Astrocyte of the cerebellum (primary cell): ENCODE data around the gene KCNH6.

Experiments used
- DNase-seq: peaks from one replicate; pipeline ENCODE4 v3.0.0-alpha.2; 2011; ENCODE audit warnings: low read depth
- H3K4me3 ChIP-seq: 2 replicates; pipeline ENCODE4 v1.5.1; 2011; ENCODE audit warnings: mild to moderate bottlenecking, low read depth, low read length, moderate library complexity
- CTCF ChIP-seq: IDR thresholded peaks from 2 replicates; pipeline ENCODE4 v1.5.1; 2012; ENCODE audit warnings: low read length, low read depth, moderate library complexity, mild to moderate bottlenecking; ENCODE audit errors: missing control alignments
- in situ Hi-C: cut with HindIII; loops from 2 replicates; pipeline ENCODE4 v1.10.0; 2017; ENCODE audit warnings: low sequenced_read_pairs

KCNH6 gene

GRCh38 chr17:63523253-63523855, at the start of gene KCNH6:
KCNH6 (plus strand) TSS chr17:63523358; CDS start chr17:63523414, 56 bp downstream.
- peak within 1 kb of the TSS; percentile 11 for H3K4me3 ChIP-seq
- in situ Hi-C loops = no loop called here
- no peak for DNase-seq

GRCh38 chr17:63474174-63474573, 49.0 kb upstream of the KCNH6 start:
- DNase-seq = no peak
- no peak for TF ChIP-seq CTCF
- in situ Hi-C loops = no loop called here

More at GRCh38 chr17:63523253-63523855, at the start of gene KCNH6:
- no peak for TF ChIP-seq CTCF

GRCh38 chr17:63474586-63475460, 48.3 kb upstream of the KCNH6 start:
- in situ Hi-C loops = no loop called here
- no peak for DNase-seq

More at GRCh38 chr17:63474174-63474573, 49.0 kb upstream of the KCNH6 start:
- H3K4me3 ChIP-seq = no peak overlapping the region

GRCh38 chr17:63475491-63476412, 47.4 kb upstream of the KCNH6 start:
- no peak for TF ChIP-seq CTCF

More at GRCh38 chr17:63474586-63475460, 48.3 kb upstream of the KCNH6 start:
- H3K4me3 ChIP-seq = no peak overlapping the region
- TF ChIP-seq CTCF = no peak

GRCh38 chr17:63476459-63476853, 46.7 kb upstream of the KCNH6 start:
- peak overlapping the region; percentile 35 for H3K4me3 ChIP-seq
- TF ChIP-seq CTCF = no peak
- in situ Hi-C loops = no loop called here
- DNase-seq = no peak

More at GRCh38 chr17:63475491-63476412, 47.4 kb upstream of the KCNH6 start:
- no peak overlapping the region for H3K4me3 ChIP-seq
- in situ Hi-C loops = no loop called here
- DNase-seq = no peak
